Uterus (tissue), 4 donors: ENCODE results near the gene ABI3BP. TPM values are rescaled to one million over a fixed set of nuclear protein-coding genes. Genes with fewer than 3 reads are reported as not detected.

Source experiments
- DNase-seq, 2 donors: peaks; one replicate each; pipeline ENCODE4 v3.0.0-alpha.2; 2019 to 2020
- H3K27ac ChIP-seq, 2 donors: fragments of 200-600 bp; sonication (generic); 1 replicate in 1 of 2; 2 replicates in 1 of 2; pipeline ENCODE4 v1.5.1; 2016 to 2018
- H3K27me3 ChIP-seq, 2 donors: fragments of 200-600 bp; sonication (generic); one replicate each; pipeline ENCODE4 v1.5.1; 2018 to 2019; ENCODE audit warnings: control low read depth in 1 of 2
- H3K36me3 ChIP-seq, 2 donors: fragments of 200-600 bp; sonication (generic); one replicate each; pipeline ENCODE4 v1.5.1; 2019; ENCODE audit warnings: control low read depth in 1 of 2
- H3K4me1 ChIP-seq, 2 donors: fragments of 200-600 bp; sonication (generic); one replicate each; pipeline ENCODE4 v1.5.1; 2018 to 2019; ENCODE audit warnings: control low read depth in 1 of 2
- H3K4me3 ChIP-seq, 2 donors: fragments of 200-600 bp; sonication (generic); 1 replicate in 1 of 2; 2 replicates in 1 of 2; pipeline ENCODE4 v1.5.1; 2018 to 2019; ENCODE audit warnings: mild to moderate bottlenecking in 1 of 2
- H3K9me3 ChIP-seq, 2 donors: fragments of 200-600 bp; sonication (generic); one replicate each; pipeline ENCODE4 v1.5.1; 2019; ENCODE audit warnings: control low read depth in 1 of 2
- CTCF ChIP-seq, 4 experiments: fragments of 200-600 bp in 2 of 4; fragments of 450-650 bp in 2 of 4; sonication (generic) in 2 of 4; IDR thresholded peaks; one replicate each; pipeline ENCODE4 v1.5.1; 2016 to 2019; ENCODE audit warnings: antibody characterized with exemption in 4 of 4, mild to moderate bottlenecking in 2 of 4, moderate library complexity in 1 of 4
- POLR2A ChIP-seq, 2 donors: fragments of 450-650 bp; IDR thresholded peaks; one replicate each; pipeline ENCODE4 v1.6.1; 2016; ENCODE audit warnings: antibody characterized with exemption in 2 of 2, mild to moderate bottlenecking in 1 of 2, moderate library complexity in 1 of 2
- intact Hi-C: fragments of 100-400 bp; cut with DNase I; formaldehyde crosslinking; loops from one replicate; pipeline ENCODE4 v1.15.1; 2023; ENCODE audit warnings: low total_unique reads
- total RNA-seq, 4 donors: library from RNA; depleted of rRNA in 3 of 4; stranded (reverse); fragments of >200 nt in 3 of 4; gene quantifications; one replicate each; pipeline versions ENCODE4 v1.1.0 to v1.2.4, GENCODE V29; 2014 to 2023
- donor health status: DM: yes; HTN: yes; CAD: no.

Gene ABI3BP
- total RNA-seq, 4 donors from 2014 or later, result 38.8 to 156 (median 89.2) TPM

GRCh38 chr3:100743535-100743934, 249.7 kb downstream of the ABI3BP start:
- H3K27ac ChIP-seq, result no peak overlapping the region
- no peak for DNase-seq
- no peak for TF ChIP-seq POLR2A (IDR thresholded peaks at IDR 0.05)
- TF ChIP-seq CTCF (IDR thresholded peaks at IDR 0.05), result no peak
- H3K36me3 ChIP-seq, result no peaks in the 10 kb centered on the region
- intact Hi-C loops, result no loop called here
- no peaks in the 10 kb centered on the region for H3K27me3 ChIP-seq
- no peaks in the 10 kb centered on the region for H3K9me3 ChIP-seq
- no peak overlapping the region for H3K4me3 ChIP-seq
- H3K4me1 ChIP-seq, result no peaks in the 10 kb centered on the region

DNA sequence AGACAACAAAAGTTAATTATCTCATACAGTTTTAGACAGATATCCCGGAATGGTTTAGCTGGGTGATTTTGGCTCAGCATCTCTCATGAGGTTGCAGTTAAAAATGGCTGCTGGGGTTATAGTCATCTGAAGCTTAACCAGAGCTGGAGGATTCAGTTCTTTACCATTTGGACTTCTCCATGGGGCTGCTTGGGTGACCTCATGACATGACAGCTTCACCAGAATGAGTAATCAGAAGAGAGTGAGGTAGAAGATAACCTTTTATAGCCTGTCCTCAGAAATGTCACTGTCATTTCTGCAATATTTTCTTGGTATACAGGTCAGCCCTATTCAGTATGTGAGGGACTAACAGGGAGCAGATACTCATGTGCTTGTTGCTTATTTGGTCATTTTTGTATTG, 253.0 kb downstream of the ABI3BP start:
- no peaks in the 10 kb centered on the region for H3K9me3 ChIP-seq
- TF ChIP-seq POLR2A (IDR thresholded peaks at IDR 0.05) (no peak), CTCF (IDR thresholded peaks at IDR 0.05) (no peak)
- no peak for DNase-seq

DNA sequence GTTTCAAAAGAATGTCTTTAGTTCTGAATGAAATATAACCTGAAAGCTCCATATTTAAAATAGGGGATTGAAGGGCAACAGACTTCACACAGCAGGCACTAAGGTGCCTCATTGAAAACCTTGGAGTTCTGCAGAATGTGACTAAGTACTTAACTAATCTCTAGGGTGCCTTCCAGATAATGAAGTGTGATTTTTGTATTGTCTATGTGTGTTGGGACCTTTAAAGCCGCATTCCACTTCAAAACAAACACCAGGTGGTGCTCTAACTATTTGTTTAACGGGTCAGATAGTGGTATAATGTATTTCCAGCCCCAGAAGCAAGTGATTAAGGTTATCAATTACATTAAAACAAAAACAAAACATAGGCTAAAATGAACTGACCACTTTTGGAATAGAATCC, 255.9 kb downstream of the ABI3BP start:
- H3K9me3 ChIP-seq, result no peaks in the 10 kb centered on the region
- H3K36me3 ChIP-seq, result no peaks in the 10 kb centered on the region
- H3K4me1 ChIP-seq, result no peaks in the 10 kb centered on the region
- no peak overlapping the region for H3K27ac ChIP-seq
- H3K4me3 ChIP-seq, result no peak overlapping the region
- intact Hi-C loops, result no loop called here
- H3K27me3 ChIP-seq, result no peaks in the 10 kb centered on the region
- TF ChIP-seq POLR2A (IDR thresholded peaks at IDR 0.05), result no peak
- peak in 1 of 4 experiments; percentile 34 for TF ChIP-seq CTCF (IDR thresholded peaks at IDR 0.05)
- DNase-seq, result no peak

More for the DNA sequence above, 253.0 kb downstream of the ABI3BP start:
- H3K27ac ChIP-seq, result no peak overlapping the region
- H3K27me3 ChIP-seq, result no peaks in the 10 kb centered on the region
- H3K4me3 ChIP-seq, result no peak overlapping the region
- intact Hi-C loops, result no loop called here
- no peaks in the 10 kb centered on the region for H3K4me1 ChIP-seq
- no peaks in the 10 kb centered on the region for H3K36me3 ChIP-seq

DNA sequence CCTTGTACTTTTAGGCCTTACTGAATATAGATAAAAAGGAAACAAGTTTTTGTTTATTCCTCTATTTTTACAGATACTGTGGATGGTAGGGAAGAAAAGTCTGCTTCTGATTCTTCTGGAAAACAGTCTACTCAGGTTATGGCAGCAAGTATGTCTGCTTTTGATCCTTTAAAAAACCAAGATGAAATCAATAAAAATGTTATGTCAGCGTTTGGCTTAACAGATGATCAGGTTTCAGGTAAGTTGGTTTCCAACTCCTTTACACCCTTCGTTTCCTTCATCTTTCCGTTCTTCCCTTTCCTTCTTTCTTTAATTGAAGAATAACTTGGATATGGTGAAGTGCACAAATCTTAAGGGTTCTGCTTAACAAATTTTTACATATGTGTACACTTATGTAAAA, 260.8 kb downstream of the ABI3BP start:
- H3K27me3 ChIP-seq, result no peaks in the 10 kb centered on the region
- H3K4me1 ChIP-seq, result no peaks in the 10 kb centered on the region
- intact Hi-C loops, result no loop called here
- H3K36me3 ChIP-seq, result no peaks in the 10 kb centered on the region
- no peak overlapping the region for H3K4me3 ChIP-seq
- H3K27ac ChIP-seq, result no peak overlapping the region
- DNase-seq, result no peak
- no peak for TF ChIP-seq POLR2A (IDR thresholded peaks at IDR 0.05)
- TF ChIP-seq CTCF (IDR thresholded peaks at IDR 0.05), result no peak
- no peaks in the 10 kb centered on the region for H3K9me3 ChIP-seq

- no peak overlapping the region for H3K4me3 ChIP-seq
- intact Hi-C loops, result no loop called here
- H3K4me1 ChIP-seq, result no peaks in the 10 kb centered on the region
- H3K27ac ChIP-seq, result no peak overlapping the region
- no peaks in the 10 kb centered on the region for H3K27me3 ChIP-seq
- TF ChIP-seq CTCF (IDR thresholded peaks at IDR 0.05) (no peak), POLR2A (IDR thresholded peaks at IDR 0.05) (no peak)
- no peaks in the 10 kb centered on the region for H3K9me3 ChIP-seq
- H3K36me3 ChIP-seq, result no peaks in the 10 kb centered on the region
- no peak for DNase-seq
These were observed 262.7 kb downstream of the ABI3BP start for GRCh38 chr3:100730524-100730923.
